ENCODE measurements around the gene SEMA5A. TPM values are rescaled to one million over a fixed set of nuclear protein-coding genes. Genes with fewer than 3 reads are reported as not detected.

SEMA5A gene
- total RNA-seq, 4 donors from 2014 or later = 0.46 to 3.2 (median 1.7) TPM

DNA sequence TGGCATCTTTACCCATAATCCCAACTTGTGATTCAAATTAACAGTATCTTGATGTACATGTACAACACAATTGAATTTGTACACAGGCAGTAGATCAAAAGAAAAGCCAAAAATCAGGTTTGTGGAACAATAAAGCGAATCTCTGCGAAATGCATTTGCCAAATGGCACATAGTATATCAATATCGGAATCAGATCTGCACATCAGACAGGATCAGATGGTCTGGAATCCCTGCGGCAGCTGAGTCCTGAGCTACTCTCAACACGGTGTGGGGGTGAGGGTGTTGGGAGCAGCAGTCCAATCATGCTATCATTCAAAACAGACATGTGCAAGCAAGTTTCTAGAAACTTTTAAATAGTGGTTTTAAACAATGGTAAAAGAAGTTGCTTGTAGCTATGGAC is 358.3 kb downstream of the SEMA5A start:
- Histone ChIP-seq H3K27me3 (no peaks in the 10 kb centered on the region), H3K4me1 (no peaks in the 10 kb centered on the region), H3K36me3 (no peaks in the 10 kb centered on the region), H3K4me3 (no peak overlapping the region), H3K27ac (no peak overlapping the region), H3K9me3 (no peaks in the 10 kb centered on the region)
- intact Hi-C loops (cut with DNase I; ENCODE audit: low total_unique reads) = no loop called here
- TF ChIP-seq POLR2A (IDR thresholded peaks at IDR 0.05) = no peak
- TF ChIP-seq, protein P1, sequence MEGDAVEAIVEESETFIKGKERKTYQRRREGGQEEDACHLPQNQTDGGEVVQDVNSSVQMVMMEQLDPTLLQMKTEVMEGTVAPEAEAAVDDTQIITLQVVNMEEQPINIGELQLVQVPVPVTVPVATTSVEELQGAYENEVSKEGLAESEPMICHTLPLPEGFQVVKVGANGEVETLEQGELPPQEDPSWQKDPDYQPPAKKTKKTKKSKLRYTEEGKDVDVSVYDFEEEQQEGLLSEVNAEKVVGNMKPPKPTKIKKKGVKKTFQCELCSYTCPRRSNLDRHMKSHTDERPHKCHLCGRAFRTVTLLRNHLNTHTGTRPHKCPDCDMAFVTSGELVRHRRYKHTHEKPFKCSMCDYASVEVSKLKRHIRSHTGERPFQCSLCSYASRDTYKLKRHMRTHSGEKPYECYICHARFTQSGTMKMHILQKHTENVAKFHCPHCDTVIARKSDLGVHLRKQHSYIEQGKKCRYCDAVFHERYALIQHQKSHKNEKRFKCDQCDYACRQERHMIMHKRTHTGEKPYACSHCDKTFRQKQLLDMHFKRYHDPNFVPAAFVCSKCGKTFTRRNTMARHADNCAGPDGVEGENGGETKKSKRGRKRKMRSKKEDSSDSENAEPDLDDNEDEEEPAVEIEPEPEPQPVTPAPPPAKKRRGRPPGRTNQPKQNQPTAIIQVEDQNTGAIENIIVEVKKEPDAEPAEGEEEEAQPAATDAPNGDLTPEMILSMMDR (IDR thresholded peaks at IDR 0.05 in 4 of 5, conservative IDR thresholded peaks at IDR 0.05 in 1 of 5) = no peak
- DNase-seq (no peak), ATAC-seq (no peak)
- in situ Hi-C loops (cut with MboI; ENCODE audit: low sequenced_read_pairs in 4 of 4) = no loop called here

DNA sequence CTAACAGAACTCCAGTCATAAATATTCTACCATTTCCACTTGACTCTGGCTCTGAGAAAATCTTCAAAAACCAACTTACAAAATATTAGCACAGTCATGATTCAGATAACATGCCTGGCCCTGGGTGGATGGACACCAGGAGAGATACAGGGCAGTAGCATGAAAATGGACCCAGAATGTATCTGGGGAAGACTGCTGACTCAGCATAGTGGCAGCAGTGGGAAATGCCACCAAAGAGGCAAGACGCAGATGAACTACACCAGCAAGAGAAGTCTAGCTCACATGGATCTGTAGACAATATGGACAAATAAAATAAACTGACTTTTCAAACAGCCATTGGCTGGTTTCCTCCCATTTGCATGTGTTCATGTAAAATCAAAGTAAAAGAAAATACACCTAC is 359.8 kb downstream of the SEMA5A start:
- no peaks in the 10 kb centered on the region for H3K27me3 ChIP-seq
- no peaks in the 10 kb centered on the region for H3K9me3 ChIP-seq
- no peaks in the 10 kb centered on the region for H3K36me3 ChIP-seq
- no peak for ATAC-seq
- no peak for TF ChIP-seq POLR2A (IDR thresholded peaks at IDR 0.05)
- TF ChIP-seq, protein P1 (IDR thresholded peaks at IDR 0.05 in 4 of 5, conservative IDR thresholded peaks at IDR 0.05 in 1 of 5) = no peak
- intact Hi-C loops (cut with DNase I; ENCODE audit: low total_unique reads) (no loop called here), in situ Hi-C loops (cut with MboI; ENCODE audit: low sequenced_read_pairs in 4 of 4) (no loop called here)
- no peaks in the 10 kb centered on the region for H3K4me1 ChIP-seq
- DNase-seq = no peak
- no peak overlapping the region for H3K4me3 ChIP-seq
- H3K27ac ChIP-seq = no peak overlapping the region

DNA sequence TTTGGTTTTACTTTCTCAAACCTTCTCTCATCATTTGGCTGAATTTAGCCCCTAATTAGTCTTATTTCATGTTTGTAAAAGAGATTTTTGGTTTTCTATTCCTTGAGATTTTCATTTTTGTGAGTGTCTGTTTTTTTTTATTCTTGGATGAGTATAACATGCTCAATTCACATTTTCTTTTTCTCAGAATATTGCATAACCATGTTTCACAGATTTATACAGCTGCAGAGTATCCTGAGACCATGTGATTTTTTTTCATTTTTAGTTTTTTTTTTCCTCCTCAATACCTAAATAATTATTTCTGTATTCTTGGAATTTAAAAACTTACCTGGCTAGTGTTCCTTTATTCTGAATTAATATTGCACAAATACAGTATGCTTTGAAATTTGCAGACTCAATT is 361.9 kb downstream of the SEMA5A start:
- Histone ChIP-seq H3K27me3 (no peaks in the 10 kb centered on the region), H3K9me3 (no peaks in the 10 kb centered on the region), H3K27ac (no peak overlapping the region), H3K36me3 (no peaks in the 10 kb centered on the region), H3K4me1 (no peaks in the 10 kb centered on the region), H3K4me3 (no peak overlapping the region)
- no peak for TF ChIP-seq POLR2A (IDR thresholded peaks at IDR 0.05)
- TF ChIP-seq, protein P1 (IDR thresholded peaks at IDR 0.05 in 4 of 5, conservative IDR thresholded peaks at IDR 0.05 in 1 of 5) = no peak
- in situ Hi-C loops (cut with MboI; ENCODE audit: low sequenced_read_pairs in 4 of 4) (no loop called here), intact Hi-C loops (cut with DNase I; ENCODE audit: low total_unique reads) (no loop called here)
- DNase-seq (no peak), ATAC-seq (no peak)

DNA sequence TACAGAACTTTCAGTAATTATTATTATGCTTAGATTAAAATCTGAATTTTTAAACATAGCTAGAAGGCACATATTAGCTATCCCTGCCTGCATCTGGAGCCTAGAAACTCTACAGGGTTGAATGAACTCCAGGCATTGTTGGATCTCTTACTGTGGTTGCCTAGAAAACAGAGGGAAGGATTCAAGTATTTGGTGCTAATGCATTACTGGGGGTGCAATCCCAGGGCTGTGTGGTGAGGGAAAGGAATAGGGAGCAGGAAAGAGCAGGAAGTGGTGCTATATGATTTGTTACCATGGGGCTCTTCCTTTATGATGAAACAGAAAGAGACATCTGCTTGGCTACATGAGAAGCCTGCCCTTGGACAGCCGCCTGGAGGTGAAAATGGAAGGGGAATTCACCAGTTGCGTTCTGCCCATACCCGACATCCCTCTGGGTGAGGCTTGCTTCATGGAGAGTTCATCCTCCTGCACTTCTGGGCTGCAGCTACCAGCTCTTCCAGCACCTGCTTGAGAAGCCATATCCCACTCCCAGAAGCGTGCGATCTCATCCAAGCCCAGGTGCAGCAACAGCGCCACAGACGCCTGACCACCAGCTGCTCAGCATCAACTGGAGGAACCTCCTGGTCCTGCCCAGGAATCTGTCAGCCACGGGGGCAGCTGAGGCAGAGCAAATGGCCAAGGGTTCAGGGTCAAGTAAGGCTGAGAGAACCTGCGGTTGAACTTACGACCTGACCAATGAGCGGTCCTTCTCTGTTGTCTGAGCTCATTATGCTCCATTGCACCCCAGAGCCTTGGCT is 362.8 kb downstream of the SEMA5A start:
- Histone ChIP-seq H3K4me1 (no peaks in the 10 kb centered on the region), H3K27me3 (no peaks in the 10 kb centered on the region), H3K36me3 (no peaks in the 10 kb centered on the region), H3K4me3 (no peak overlapping the region), H3K9me3 (no peaks in the 10 kb centered on the region), H3K27ac (no peak overlapping the region)
- intact Hi-C loops (cut with DNase I; ENCODE audit: low total_unique reads) (no loop called here), in situ Hi-C loops (cut with MboI; ENCODE audit: low sequenced_read_pairs in 4 of 4) (no loop called here)
- ATAC-seq (no peak), DNase-seq (no peak)
- no peak for TF ChIP-seq POLR2A (IDR thresholded peaks at IDR 0.05)
- TF ChIP-seq, protein P1 (IDR thresholded peaks at IDR 0.05 in 4 of 5, conservative IDR thresholded peaks at IDR 0.05 in 1 of 5) = no peak

DNA sequence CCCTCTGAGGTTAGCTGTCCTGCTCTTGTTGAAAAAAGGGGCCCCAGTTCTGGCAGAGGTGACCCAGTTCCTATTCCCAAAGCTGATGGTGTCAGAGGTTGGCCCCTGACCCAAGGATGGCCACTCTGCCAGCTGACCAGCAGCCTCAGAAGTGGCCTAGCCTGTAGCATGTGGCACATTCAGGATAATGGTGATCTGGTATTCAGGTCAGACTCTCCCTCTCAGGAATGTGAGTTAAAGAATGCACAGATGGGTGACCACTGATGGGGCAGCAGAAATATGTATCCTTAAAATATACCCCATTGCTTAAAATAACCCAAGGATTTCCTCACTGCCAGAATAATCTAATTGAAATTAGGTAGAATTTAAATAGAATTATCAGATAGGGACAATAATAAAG is 369.2 kb downstream of the SEMA5A start:
- no peak for DNase-seq
- H3K27ac ChIP-seq = no peak overlapping the region
- ATAC-seq = no peak
- TF ChIP-seq, protein P1 (IDR thresholded peaks at IDR 0.05 in 4 of 5, conservative IDR thresholded peaks at IDR 0.05 in 1 of 5) = no peak
- no peak for TF ChIP-seq POLR2A (IDR thresholded peaks at IDR 0.05)
- no peaks in the 10 kb centered on the region for H3K27me3 ChIP-seq
- H3K4me3 ChIP-seq = no peak overlapping the region
- intact Hi-C loops (cut with DNase I; ENCODE audit: low total_unique reads) (no loop called here), in situ Hi-C loops (cut with MboI; ENCODE audit: low sequenced_read_pairs in 4 of 4) (no loop called here)
- no peaks in the 10 kb centered on the region for H3K36me3 ChIP-seq
- H3K9me3 ChIP-seq = no peaks in the 10 kb centered on the region
- no peaks in the 10 kb centered on the region for H3K4me1 ChIP-seq

All from gastrocnemius medialis (tissue), 4 donors.